ENCODE results near the gene PDHB.
A peak's percentile ranks its signal among the peaks of the same experiment; 100 is the strongest.

Gene PDHB

DNA sequence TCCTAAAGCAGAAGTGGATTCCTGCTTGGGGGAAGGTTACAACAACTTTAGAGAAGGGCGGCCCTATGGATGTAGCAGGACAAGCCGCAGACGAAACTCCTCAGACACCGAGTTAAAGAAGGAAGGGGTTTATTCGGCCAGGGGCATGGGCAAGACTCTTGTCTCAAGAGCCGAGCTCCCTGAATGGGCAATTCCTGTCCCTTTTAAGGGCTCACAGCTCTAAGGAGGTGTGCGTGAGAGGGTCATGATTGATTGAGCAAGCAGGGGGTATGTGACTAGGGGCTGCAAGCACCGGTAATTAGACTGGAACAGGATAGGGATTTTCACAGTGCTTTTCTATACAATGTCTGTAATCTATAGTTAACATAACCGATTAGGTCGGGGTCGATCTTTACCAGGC, 879 bp upstream of the PDHB start:
- H3K27ac ChIP-seq, result peak overlapping the region; percentile 92
- TF ChIP-seq ZFX (IDR thresholded peaks at IDR 0.05), result no peak
- TF ChIP-seq, protein P1, sequence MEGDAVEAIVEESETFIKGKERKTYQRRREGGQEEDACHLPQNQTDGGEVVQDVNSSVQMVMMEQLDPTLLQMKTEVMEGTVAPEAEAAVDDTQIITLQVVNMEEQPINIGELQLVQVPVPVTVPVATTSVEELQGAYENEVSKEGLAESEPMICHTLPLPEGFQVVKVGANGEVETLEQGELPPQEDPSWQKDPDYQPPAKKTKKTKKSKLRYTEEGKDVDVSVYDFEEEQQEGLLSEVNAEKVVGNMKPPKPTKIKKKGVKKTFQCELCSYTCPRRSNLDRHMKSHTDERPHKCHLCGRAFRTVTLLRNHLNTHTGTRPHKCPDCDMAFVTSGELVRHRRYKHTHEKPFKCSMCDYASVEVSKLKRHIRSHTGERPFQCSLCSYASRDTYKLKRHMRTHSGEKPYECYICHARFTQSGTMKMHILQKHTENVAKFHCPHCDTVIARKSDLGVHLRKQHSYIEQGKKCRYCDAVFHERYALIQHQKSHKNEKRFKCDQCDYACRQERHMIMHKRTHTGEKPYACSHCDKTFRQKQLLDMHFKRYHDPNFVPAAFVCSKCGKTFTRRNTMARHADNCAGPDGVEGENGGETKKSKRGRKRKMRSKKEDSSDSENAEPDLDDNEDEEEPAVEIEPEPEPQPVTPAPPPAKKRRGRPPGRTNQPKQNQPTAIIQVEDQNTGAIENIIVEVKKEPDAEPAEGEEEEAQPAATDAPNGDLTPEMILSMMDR (conservative IDR thresholded peaks at IDR 0.05), result no peak

DNA sequence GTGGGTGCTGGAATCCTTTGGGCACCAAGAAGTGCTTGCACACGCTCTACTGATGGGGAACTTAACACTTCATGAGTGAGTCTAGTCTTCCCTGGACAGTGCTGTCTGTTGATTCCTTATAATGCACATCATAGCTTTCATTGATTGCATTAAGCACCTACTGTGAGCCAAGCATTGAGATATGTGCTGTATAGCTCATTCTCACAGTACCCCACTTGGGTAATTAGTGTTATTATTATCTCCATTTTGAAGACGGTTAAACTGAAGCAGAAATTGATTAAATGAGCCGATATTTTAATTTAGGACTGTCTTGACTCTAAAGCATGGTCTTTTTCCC, 504 bp upstream of the PDHB start:
- peak overlapping the region; percentile 92 for H3K27ac ChIP-seq
- no peak for TF ChIP-seq ZFX (IDR thresholded peaks at IDR 0.05)
- TF ChIP-seq, protein P1 (conservative IDR thresholded peaks at IDR 0.05), result no peak

DNA sequence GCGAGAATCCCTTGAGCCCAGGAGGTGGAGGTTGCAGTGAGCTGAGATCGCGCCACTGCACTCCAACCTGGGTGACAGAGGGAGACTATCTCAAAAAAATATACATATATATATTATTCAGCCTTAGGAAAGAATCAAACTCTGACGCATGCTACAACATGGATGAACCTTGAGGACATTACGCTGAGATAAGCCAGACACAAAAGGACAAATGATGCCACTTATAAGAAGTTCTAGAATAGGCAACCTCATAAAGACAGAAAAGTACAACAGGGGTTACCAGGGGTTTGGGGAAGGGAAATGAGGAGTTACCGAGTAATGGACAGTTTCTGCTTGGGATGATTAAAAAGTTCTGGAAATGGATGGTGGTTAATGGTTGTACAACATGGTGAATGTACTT, 727 bp downstream of the PDHB start:
- TF ChIP-seq, protein P1 (conservative IDR thresholded peaks at IDR 0.05), result no peak
- TF ChIP-seq ZFX (IDR thresholded peaks at IDR 0.05), result no peak
- H3K27ac ChIP-seq, result peak overlapping the region; percentile 92

- TF ChIP-seq, protein P1 (conservative IDR thresholded peaks at IDR 0.05), result no peak
- TF ChIP-seq ZFX (IDR thresholded peaks at IDR 0.05), result no peak
- no peak overlapping the region for H3K27ac ChIP-seq
These were observed 4.0 kb downstream of the PDHB start for GRCh38 chr3:58429657-58430056.

GRCh38 chr3:58427661-58428361, 5.8 kb downstream of the PDHB start:
- peak overlapping the region; percentile 36; the same call in 1 of the 2 replicates for H3K27ac ChIP-seq
- TF ChIP-seq, protein P1 (conservative IDR thresholded peaks at IDR 0.05), result no peak

DNA sequence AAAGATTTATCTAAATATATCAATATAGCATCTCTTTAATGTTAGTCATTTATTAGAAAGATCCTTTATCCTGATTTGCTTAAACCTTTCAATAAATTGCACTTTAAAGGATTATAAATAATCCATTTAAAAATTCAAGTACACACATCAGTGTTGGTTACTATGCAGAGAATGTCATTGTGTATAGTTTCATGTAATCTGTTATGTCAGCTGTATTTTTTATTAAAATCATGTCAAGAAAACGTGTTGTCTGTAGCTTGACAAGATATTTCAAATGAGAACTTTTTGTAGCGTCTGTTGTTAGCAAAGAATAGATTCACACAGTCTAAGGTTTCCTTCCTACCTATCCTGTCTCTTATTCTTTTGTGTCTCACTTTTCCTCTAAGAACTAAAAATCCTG, 7.8 kb downstream of the PDHB start:
- TF ChIP-seq, protein P1 (conservative IDR thresholded peaks at IDR 0.05), result no peak
- no peak for TF ChIP-seq ZFX (IDR thresholded peaks at IDR 0.05)
- H3K27ac ChIP-seq, result no peak overlapping the region

GRCh38 chr3:58424613-58425012, 9.0 kb downstream of the PDHB start:
- no peak overlapping the region for H3K27ac ChIP-seq

More at GRCh38 chr3:58424613-58425012, 9.0 kb downstream of the PDHB start:
- TF ChIP-seq ZFX (IDR thresholded peaks at IDR 0.05), result no peak
- TF ChIP-seq, protein P1 (conservative IDR thresholded peaks at IDR 0.05), result no peak
